Hepatic stellate cell (primary cell): ENCODE data around the gene SH3BP4.

Experiments
- DNase-seq: peaks from one replicate; pipeline ENCODE4 v3.0.0; 2011; ENCODE audit warnings: low spot score

SH3BP4 gene

GRCh38 chr2:234967201-234967869, 15.5 kb downstream of the SH3BP4 start:
- DNase-seq: no peak

GRCh38 chr2:234967870-234968208, 16.0 kb downstream of the SH3BP4 start:
- DNase-seq: no peak

GRCh38 chr2:234968631-234969305, 17.0 kb downstream of the SH3BP4 start:
- DNase-seq: no peak

DNA sequence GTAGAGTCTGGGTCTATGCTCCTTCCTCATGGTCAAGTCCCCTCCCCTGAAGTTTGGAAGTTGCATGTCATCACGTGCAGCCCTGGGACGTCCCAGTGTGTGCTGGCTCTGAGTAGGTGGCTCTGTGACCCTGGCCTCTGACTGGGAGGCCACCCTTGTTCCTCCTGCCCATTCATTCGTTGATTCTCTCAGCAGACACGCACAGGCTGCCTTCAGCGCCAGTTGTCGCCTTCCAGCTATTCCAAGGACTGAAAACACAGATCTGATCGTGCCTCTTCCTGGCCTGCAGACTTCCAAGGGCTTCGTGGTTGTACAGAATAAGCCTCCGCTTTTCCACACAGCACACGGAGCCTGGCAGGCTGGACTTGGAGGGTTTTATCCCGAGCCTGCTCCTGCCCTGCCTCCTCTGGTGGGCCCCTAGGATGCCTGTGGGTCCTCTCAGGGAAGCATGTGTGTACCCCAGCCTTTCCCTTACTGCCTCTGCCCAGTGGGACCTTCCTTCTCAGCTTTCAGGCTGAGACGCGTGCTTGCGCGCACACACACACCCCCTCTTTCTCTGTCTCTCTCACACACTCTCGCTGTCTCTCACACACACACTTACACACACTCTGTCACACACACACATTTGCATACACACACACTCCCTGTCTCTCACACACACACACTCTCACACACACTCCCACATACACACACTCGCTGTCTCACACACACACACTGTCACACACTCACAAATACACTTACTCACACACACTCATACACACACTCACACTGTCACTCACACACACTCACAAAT, 17.7 kb downstream of the SH3BP4 start:
- DNase-seq: no peak

- no peak for DNase-seq
Observed at GRCh38 chr2:234970099-234970440, 18.3 kb downstream of the SH3BP4 start.

DNA sequence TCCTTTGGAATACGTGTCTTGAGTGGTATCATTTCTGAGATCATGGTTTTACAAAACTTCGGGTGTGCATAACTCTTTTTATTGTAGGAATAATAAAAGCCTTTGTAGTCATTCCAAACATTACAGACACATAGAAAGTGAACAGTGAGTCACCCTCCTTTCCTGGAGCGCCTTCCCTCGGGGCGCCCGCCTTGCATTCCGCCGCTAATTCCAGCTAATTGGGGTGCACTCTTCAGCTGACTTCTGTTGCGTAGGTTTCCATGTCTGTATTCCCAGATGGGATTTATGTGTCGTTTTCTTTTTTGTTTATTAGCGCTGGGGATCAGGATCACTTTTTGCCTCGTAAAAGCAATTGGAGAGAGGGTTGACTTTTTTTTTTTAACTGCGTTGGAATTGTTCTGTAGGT, 18.7 kb downstream of the SH3BP4 start:
- DNase-seq: no peak

DNA sequence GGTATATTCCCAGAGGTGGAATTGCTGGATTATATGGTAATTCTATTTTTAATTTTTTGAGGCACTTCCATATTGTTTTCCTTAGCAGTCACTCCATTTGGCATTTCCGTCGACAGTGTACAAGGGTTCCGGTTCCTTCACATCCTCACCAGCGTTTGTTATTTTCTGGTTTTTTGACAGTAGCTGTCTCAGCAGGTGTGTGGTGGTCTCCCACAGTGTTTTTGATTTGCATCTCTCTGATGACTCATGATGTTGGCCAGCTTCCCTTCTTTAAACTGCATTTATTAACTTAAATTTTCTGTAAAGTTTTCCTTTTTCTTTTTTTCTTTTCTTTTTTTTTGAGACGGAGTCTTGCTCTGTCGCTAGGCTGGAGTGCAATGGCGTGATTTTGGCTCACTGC, 19.7 kb downstream of the SH3BP4 start:
- DNase-seq: no peak

DNA sequence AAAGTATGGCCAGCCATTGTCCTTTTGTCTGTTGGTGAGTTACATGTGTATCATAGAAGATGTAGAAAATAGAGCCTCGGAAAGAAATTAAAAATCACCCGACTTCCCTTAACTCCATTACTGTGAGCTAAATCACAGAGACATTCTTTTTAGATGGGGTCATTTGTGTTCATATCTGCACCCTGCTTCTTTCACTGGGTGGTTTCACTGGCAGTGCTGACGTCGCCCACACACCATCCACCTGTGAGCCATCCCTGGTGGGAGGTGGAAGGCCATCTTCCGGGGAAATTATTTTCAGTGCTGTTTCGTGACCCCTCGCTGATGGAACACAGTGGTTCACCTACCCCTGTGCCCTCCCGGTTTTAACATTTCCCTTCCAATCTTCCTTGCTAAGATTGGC, 21.2 kb downstream of the SH3BP4 start:
- DNase-seq: peak; percentile 49

DNA sequence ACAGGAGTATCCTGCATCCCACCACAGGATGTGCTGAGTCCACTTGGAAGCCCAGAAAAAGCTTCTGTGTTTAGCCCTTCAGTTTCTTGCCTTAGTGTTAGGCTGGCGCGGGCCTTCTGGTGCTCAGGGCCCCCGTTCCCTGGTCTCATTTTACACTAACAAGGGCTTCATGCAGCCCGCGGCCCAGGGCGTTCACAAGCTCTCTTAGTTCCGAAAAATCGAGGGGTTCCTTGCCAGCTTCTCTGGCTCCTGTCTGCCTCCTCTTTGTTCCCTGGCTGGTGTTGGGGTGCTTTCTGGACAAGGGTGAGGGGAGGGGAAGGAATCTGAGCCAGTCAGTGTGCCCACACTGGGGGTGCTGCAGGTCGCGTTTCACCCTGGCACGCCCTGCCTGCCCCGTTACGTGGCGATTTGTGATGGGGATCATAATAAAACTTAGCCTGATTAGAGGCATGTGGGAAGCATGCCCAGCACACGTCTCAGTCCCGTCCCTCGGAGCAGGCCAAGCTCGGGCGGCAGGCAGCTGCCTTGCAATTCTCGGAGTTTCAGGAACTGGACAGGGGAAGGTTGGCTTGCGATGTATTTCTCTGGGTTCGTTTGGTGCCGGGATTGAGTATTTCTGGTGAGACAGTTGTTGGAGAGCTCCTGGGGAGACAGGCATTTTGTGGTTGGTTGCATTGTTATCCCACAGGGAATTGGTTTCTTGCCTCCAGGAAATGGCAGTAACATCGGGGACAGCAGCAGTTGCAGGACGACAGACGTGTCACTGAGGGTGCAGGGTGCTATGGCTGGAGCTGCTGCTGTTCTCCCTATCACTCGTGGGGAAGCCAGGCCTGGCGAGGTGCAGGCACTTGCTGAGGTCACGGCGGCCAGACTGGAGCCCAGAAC, 22.9 kb downstream of the SH3BP4 start:
- peak; percentile 61 for DNase-seq

DNA sequence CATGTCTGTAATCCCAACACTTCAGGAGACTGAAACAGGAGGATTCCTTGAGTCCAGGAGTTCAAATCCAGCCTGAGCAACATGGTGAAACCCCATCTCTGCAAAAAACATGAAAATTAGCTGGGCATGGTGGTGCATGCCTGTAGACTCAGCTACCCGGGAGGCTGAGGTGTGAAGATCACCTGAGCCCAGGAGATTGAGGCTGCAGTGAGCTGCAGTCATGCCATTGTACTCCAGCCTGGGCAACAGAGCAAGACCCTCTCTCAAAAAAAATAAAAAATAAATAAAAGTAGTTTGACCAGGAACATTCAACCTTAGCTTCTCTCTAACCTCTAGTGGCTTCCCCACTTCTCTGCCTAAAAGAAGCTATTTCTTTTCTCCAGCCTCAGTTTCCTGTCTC, 23.8 kb downstream of the SH3BP4 start:
- DNase-seq: no peak

DNA sequence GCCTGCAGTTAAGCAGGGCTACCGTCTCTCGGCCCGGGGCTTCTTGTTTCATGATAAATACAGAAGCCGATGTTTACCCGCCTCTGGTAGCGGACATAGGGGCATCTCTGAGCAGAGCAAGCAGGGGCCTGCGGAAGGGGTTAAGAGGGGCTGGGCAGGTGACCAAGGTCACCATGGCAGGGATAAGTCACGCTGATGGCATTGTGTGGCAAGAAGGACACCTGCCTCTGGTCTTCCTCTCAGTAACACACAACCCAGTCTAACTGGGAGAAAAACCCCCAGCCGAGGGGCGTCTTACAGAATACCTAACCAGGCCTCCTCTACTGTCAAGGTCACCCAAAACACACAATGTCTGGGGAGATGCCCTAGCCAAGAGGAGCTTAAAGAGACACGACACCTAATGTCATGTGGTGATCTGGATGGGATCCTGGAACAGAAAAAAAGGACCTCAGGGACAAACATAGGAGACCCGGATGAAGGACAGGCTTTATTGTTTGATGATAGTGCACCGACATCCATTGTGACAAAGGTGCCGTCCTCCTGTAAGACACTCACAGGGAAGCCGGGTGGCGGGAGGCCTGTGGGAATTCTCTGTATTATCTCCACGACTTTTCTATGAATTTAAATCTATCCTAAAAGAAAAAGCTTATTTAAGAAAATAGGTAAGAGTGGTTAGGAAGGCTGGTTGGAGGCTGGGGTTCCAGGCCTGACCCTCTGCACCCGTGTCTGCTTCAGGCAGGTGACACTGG, 24.8 kb downstream of the SH3BP4 start:
- no peak for DNase-seq

DNA sequence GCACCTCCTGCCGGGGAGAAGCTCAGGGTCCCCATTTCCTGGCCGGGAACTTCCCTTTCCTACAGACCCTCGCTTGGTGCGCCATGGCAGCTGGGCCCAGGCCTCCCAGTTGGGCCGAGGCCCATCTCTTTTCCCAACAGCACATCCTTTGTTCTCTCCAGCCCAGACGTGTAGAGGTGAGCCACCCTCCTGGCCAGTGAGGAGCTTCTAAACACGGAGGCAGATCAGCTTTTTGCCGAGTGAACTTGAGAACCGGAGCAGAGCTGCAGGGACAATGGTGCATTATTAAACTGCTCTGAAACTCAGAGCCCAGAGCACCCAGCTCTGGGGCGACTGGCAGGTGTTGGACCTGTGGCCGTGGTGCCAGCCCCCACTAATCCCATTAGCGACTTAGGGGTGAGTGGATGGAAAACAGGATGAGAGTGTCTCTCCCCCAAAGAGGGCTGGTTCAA, 25.4 kb downstream of the SH3BP4 start:
- no peak for DNase-seq

GRCh38 chr2:234978466-234979203, 26.8 kb downstream of the SH3BP4 start:
- DNase-seq: no peak

- no peak for DNase-seq
Observed at GRCh38 chr2:234979204-234980167, 27.7 kb downstream of the SH3BP4 start.

DNA sequence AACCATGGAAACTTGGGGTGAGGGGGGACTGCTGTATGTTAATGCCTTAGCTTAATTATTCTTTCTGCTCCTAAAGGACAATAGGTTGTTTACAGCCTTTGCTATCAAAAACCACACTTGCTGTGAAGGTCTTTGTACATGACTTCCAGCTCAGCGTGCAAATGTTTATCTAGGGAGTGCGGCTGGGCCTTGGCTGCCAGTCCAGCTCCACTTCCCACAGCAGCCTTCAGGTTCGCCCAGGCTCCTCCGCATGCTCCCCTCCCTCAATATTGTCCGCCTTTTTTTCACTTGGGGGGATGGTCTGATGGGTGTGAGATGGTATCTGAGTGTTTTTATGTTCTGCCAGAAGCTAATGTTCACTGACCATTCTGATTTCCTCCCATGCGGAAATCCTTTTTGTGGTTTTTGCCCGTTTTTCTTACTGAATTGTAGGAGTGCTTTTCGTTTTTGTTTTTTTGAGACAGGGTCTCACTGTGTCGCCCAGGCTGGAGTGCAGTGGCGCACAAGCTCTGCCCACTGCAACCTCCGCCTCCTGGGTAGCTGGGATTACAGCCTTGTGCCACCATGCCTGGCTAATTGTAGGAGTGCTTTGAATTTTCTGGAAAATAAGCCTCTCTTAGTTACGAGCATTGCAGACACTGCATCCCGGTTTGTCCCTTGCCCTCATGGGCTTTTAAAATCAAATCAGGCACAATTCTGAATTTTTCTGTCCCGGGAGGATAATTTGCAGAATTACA, 28.8 kb downstream of the SH3BP4 start:
- DNase-seq: no peak

DNA sequence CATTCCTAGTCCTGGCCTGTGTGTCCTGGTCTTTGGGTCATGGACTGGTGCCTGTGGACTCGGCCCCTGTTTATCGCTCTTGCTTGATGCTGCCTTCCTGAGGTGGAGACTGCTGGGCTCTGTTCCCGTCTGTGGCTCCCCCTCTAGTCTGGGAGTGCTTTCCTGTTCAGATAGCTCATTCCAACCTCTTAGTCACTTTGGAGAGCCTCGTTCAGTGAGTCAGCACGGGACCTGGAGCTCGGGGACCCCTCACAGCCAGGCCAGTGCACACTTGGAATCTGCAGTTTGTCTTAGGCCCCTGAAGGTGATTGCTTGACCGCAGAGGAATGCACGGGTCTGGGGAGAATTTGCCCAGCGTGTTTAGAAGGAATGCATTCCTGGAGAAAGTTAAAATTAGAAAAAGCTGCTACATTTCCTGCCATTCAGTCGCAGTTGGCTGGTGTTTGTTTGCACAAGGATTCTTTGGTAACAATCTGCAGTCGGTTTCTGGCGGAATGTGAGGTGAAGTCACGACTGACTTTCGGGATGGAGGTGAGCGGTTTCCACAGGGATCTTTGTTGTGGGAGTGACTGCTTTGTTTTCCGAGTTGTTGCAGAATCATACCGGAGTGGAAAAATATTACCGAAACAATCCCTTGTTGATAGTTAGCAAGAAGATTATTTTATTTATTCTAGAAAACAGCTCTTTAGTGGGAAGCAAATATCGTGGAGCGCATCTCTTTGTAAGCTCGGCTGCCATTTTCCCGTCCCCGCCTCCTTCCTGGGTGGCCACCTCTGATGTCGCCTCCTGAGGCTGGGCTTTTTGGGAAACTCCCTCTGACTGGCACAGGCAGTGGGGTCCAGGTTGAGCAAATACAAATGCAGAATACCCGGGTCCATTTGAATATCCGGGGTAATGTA, 29.6 kb downstream of the SH3BP4 start:
- DNase-seq: peak; percentile 95

GRCh38 chr2:234982096-234982834, 30.4 kb downstream of the SH3BP4 start:
- DNase-seq: no peak
